Measurements from ENCODE around the gene SLC38A7.

DNA sequence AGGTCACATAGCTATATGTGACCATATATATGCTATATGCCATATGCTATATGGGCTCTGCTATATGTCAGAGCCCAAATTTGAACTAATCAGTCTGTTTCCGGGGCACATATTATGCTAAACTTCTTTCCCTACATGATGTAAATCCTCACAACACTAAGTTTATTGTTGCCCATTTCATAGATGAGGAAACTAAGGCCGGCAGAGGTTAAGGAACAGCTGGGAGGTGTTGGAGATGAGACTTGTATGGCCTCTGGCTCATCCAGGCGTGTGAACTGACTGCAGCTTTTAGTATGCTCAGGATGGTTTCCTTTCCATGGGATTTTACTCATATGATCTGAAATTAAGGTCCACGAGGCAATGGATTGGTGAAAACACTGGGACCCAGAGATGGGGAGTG lies 37.5 kb downstream of the SLC38A7 start:
- TF ChIP-seq, protein P1, sequence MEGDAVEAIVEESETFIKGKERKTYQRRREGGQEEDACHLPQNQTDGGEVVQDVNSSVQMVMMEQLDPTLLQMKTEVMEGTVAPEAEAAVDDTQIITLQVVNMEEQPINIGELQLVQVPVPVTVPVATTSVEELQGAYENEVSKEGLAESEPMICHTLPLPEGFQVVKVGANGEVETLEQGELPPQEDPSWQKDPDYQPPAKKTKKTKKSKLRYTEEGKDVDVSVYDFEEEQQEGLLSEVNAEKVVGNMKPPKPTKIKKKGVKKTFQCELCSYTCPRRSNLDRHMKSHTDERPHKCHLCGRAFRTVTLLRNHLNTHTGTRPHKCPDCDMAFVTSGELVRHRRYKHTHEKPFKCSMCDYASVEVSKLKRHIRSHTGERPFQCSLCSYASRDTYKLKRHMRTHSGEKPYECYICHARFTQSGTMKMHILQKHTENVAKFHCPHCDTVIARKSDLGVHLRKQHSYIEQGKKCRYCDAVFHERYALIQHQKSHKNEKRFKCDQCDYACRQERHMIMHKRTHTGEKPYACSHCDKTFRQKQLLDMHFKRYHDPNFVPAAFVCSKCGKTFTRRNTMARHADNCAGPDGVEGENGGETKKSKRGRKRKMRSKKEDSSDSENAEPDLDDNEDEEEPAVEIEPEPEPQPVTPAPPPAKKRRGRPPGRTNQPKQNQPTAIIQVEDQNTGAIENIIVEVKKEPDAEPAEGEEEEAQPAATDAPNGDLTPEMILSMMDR (IDR thresholded peaks at IDR 0.05), result no peak
- TF ChIP-seq POLR2A (IDR thresholded peaks at IDR 0.05), result no peak
